ENCODE data around the gene SRP14.
"Not testable (repeated sequence)": the region's sequence is repeated elsewhere in the genome, so short reads cannot be mapped to it uniquely, and the experiment has no call there.

SRP14 gene

DNA sequence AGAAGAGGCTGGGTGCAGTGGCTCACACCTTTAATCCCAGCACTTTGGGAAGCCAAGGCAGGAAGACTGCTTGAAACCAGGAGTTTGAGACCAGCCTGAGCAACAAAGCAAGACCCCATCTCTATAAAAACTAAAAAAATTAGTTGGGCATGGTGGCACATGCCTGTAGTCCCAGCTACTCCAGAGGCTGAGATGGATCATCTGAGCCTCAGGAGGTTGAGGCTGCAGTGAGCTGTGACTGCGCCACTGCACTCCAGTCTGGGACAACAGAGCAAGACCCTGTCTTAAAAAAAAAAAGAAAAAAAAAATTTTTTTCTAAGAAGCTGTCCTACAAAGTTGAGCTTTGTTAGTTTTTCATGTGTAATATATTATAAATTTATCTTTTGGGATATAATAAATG lies 3.8 kb downstream of the SRP14 start:
- H3K36me3 ChIP-seq (ENCODE audit: control insufficient read depth, insufficient read depth, low read length), result peaks cover 70% of the 10 kb centered on the region
- not testable (repeated sequence) for H3K27me3 ChIP-seq (ENCODE audit: control insufficient read depth, insufficient read depth, low read length); H3K27ac ChIP-seq (ENCODE audit: low read depth, low read length); H3K9ac ChIP-seq (ENCODE audit: low read length); H3K4me3 ChIP-seq (ENCODE audit: low read depth, low read length); H3K4me1 ChIP-seq (ENCODE audit: control insufficient read depth, insufficient read depth, low read length); H3K9me3 ChIP-seq (ENCODE audit: control insufficient read depth, insufficient read depth, low read depth, low read length)

DNA sequence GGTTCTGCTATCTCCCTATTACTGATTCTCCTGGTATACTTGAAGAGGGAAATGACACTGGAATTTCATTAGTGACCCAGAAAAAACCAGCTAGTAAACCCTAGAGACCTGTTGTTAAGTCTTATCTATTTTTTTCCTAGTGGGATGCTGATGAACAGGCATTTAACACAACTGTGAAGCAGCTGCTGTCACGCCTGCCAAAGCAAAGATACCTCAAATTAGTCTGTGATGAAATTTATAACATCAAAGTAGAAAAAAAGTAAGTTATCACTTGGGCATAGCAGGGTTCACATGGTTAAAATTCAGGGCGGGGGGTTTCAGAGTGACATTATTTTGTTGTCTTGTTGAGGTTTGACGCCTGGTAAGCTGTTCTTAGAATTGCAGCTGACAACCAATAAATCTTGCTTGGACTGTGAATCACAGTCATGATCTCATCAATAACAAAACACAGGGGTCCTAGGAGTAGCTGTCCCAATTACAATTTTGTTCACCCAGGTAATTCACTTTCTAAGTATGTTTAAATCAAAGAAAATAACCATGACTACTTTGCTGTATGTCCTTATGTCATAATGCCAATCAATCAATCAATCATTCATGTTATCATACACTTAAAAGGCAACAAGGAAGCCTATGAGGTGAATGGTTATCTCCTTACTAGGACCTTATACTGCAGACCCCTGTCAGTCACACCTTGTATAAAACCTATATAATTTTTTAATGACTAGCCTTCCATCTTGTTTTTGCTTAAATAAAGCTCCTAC lies 4.6 kb downstream of the SRP14 start:
- Histone ChIP-seq H3K27ac (ENCODE audit: low read depth, low read length) (no peak overlapping the region), H3K36me3 (ENCODE audit: control insufficient read depth, insufficient read depth, low read length) (peaks cover 78% of the 10 kb centered on the region), H3K9ac (ENCODE audit: low read length) (no peak overlapping the region), H3K9me3 (ENCODE audit: control insufficient read depth, insufficient read depth, low read depth, low read length) (no peaks in the 10 kb centered on the region), H3K27me3 (ENCODE audit: control insufficient read depth, insufficient read depth, low read length) (no peaks in the 10 kb centered on the region), H3K4me3 (ENCODE audit: low read depth, low read length) (no peak overlapping the region), H3K4me1 (ENCODE audit: control insufficient read depth, insufficient read depth, low read length) (no peaks in the 10 kb centered on the region)

DNA sequence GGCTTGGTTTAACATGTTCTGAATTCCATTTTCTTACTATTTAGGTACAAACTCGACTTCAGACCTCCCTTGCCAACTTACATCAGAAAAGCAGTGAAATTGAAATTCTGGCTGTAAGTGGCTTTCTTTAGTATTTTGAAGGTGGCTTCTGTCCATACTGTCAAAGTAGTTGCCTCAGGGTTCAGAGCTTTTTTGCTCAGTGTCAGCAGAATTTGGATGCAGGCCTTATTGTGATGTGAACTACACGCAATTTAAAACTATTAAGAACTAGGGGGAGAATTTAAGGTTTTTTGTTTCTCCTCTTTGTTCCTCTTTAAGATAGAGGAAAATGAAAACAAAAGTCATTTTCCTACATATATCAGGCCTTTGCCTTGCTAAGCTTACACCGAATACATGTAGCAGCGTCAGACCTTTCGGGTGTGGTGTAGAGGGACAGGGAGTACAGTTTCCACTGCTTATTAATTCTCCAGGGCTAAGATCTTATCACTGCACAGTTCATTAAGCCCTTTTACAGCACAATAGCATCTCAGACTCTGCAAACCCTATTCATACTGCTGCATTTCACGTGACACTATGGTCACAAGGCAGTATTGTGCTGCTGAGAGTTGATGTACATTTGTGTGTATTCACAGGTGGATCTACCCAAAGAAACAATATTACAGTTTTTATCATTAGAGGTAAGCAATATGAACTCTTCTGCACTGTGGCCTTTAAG lies 6.7 kb downstream of the SRP14 start:
- peaks cover 92% of the 10 kb centered on the region for H3K36me3 ChIP-seq (ENCODE audit: control insufficient read depth, insufficient read depth, low read length)

DNA sequence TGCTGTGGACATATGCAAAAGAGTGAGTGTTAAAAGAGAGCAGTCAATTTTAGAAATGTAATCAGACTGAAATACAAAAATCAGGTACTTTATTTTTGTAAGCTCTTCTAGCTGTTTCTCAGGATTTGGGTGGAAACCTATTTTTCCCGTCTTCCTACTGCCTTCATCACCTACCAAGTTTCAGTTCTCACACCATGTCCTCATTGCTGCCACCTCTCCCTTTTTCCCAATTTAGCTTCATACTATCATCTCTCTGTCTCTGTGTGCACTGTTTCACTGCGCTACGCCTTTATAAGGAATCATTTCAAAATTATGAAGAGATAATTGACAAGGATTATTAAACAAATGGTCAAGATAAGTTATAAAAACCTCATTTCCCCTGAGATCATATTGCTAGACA lies 7.7 kb downstream of the SRP14 start:
- H3K27ac ChIP-seq (ENCODE audit: low read depth, low read length), result no peak overlapping the region
- H3K4me3 ChIP-seq (ENCODE audit: low read depth, low read length), result no peak overlapping the region
- H3K4me1 ChIP-seq (ENCODE audit: control insufficient read depth, insufficient read depth, low read length), result no peaks in the 10 kb centered on the region
- H3K9ac ChIP-seq (ENCODE audit: low read length), result no peak overlapping the region
- H3K27me3 ChIP-seq (ENCODE audit: control insufficient read depth, insufficient read depth, low read length), result no peaks in the 10 kb centered on the region
- H3K9me3 ChIP-seq (ENCODE audit: control insufficient read depth, insufficient read depth, low read depth, low read length), result no peaks in the 10 kb centered on the region
- H3K36me3 ChIP-seq (ENCODE audit: control insufficient read depth, insufficient read depth, low read length), result peaks cover 93% of the 10 kb centered on the region

More for the DNA sequence above, 6.7 kb downstream of the SRP14 start:
- H3K9me3 ChIP-seq (ENCODE audit: control insufficient read depth, insufficient read depth, low read depth, low read length), result no peaks in the 10 kb centered on the region
- no peaks in the 10 kb centered on the region for H3K4me1 ChIP-seq (ENCODE audit: control insufficient read depth, insufficient read depth, low read length)
- no peak overlapping the region for H3K4me3 ChIP-seq (ENCODE audit: low read depth, low read length)
- no peak overlapping the region for H3K9ac ChIP-seq (ENCODE audit: low read length)
- H3K27ac ChIP-seq (ENCODE audit: low read depth, low read length), result no peak overlapping the region
- no peaks in the 10 kb centered on the region for H3K27me3 ChIP-seq (ENCODE audit: control insufficient read depth, insufficient read depth, low read length)

DNA sequence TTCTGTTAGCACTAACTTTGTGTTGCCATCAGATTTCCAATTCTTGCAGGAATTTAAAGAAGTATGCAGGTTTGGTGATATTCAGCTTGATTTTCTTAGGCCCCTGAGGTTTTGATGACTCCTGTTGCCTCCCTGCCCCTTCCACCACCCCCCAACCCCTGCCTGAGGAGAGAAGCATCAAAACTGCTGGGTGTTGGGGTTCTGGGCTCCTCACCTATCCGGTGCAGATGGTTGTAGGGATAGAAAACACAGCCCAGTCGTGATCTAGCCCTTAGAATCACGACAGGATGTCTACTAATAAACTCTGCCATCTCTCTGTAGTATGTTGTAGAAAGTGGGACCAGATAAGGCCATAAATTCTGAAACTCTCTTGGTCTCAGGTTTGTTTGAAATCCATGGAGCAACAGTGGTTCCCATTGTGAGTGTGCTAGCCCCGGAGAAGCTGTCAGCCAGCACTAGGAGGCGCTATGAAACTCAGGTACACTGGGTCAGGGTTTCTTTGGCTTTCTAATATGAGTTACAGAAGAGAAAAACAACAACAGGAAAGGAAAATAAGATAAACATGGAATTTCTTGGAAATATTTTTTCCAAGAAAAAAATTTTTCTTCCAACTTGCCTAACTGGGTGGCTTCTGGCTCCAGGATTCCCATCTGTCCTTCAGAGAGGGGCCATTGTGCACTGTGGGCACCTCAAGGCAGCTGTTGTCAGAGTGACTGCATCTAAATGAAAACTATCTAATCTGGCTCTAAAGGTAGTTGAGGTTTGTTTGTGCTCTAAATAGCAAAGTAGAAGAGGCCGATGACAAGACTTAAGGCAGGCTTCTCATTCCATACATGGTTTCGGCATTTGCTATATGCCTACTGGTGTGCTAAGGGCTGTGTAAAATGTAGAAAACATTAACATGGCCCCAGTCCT lies 8.7 kb downstream of the SRP14 start:
- H3K4me3 ChIP-seq (ENCODE audit: low read depth, low read length), result no peak overlapping the region
- no peaks in the 10 kb centered on the region for H3K27me3 ChIP-seq (ENCODE audit: control insufficient read depth, insufficient read depth, low read length)
- no peaks in the 10 kb centered on the region for H3K9me3 ChIP-seq (ENCODE audit: control insufficient read depth, insufficient read depth, low read depth, low read length)
- H3K36me3 ChIP-seq (ENCODE audit: control insufficient read depth, insufficient read depth, low read length), result peaks cover 93% of the 10 kb centered on the region
- H3K4me1 ChIP-seq (ENCODE audit: control insufficient read depth, insufficient read depth, low read length), result no peaks in the 10 kb centered on the region
- H3K9ac ChIP-seq (ENCODE audit: low read length), result no peak overlapping the region
- H3K27ac ChIP-seq (ENCODE audit: low read depth, low read length), result no peak overlapping the region

DNA sequence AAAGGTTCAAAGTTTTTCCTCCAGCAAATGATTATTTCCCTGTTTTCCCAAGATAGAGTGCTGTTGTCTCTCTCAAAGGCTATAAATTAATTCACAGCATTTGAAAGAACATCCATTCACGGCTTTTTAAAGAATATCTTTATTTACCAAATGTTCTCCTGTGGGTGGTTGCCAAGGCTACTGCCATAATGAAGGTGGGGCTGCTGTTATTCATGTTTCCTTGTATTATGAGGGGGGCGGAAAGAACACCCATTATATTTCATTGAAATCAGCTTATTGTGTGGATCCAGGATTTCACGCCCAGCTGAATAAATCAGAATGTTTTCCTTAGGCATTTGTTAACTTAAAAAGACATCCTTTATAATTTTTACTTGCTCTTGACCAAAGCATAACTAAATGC lies 10.1 kb downstream of the SRP14 start:
- Histone ChIP-seq H3K36me3 (ENCODE audit: control insufficient read depth, insufficient read depth, low read length) (peaks cover 92% of the 10 kb centered on the region), H3K4me1 (ENCODE audit: control insufficient read depth, insufficient read depth, low read length) (no peaks in the 10 kb centered on the region), H3K27ac (ENCODE audit: low read depth, low read length) (no peak overlapping the region)

DNA sequence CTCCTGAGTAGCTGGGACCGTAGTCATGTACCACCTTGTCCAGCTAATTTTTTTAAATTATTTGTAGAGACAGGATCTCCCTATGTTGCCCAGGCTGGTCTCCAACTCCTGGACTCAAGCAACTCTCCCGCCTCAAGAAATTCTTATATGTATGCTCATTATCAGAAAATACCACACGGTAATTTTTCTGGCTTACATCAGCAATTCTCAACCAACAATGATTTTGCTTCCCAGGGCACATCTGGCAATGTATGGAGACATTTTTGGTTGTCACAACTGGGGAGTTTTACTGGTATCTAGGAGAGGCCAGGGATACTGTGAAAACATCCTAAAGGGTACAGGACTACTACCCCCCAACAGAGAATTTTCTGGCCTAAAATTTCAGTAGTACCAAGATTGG lies 10.8 kb downstream of the SRP14 start:
- H3K36me3 ChIP-seq (ENCODE audit: control insufficient read depth, insufficient read depth, low read length), result peaks cover 94% of the 10 kb centered on the region

More for the DNA sequence above, 10.1 kb downstream of the SRP14 start:
- no peaks in the 10 kb centered on the region for H3K9me3 ChIP-seq (ENCODE audit: control insufficient read depth, insufficient read depth, low read depth, low read length)
- H3K4me3 ChIP-seq (ENCODE audit: low read depth, low read length), result no peak overlapping the region
- no peak overlapping the region for H3K9ac ChIP-seq (ENCODE audit: low read length)
- H3K27me3 ChIP-seq (ENCODE audit: control insufficient read depth, insufficient read depth, low read length), result no peaks in the 10 kb centered on the region

DNA sequence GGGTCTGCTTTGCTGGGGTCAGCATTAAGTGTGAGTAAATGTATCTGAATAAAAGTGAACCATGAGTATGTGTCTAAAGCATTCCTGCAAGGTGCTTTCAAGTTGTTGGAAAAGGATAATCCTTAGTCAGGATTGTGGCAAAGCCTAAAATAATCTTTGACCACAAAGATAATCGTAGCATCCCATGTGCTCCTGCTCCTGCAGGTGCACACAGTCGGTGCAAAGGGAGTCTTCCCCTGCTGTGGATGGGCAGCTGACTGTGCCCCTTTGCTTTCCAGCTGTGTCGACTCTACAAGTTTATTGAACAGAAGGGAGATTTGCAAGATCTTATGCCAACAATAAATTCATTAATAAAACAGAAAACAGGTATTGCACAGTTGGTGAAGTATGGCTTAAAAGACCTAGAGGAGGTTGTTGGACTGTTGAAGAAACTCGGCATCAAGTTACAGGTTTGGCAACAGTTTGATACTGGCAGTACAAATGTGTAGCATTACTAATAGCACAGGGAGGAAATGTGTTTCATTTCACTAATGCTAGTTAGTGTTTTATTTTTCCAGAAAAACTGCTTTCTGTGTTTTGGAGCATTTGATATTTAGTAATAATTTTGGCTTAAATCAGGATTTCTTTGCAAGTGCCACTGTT lies 22.6 kb downstream of the SRP14 start:
- peaks cover 41% of the 10 kb centered on the region for H3K9me3 ChIP-seq (ENCODE audit: control insufficient read depth, insufficient read depth, low read depth, low read length)
- peaks cover 94% of the 10 kb centered on the region for H3K36me3 ChIP-seq (ENCODE audit: control insufficient read depth, insufficient read depth, low read length)
- no peak overlapping the region for H3K4me3 ChIP-seq (ENCODE audit: low read depth, low read length)
- H3K9ac ChIP-seq (ENCODE audit: low read length), result no peak overlapping the region
- no peaks in the 10 kb centered on the region for H3K4me1 ChIP-seq (ENCODE audit: control insufficient read depth, insufficient read depth, low read length)
- H3K27me3 ChIP-seq (ENCODE audit: control insufficient read depth, insufficient read depth, low read length), result no peaks in the 10 kb centered on the region
- no peak overlapping the region for H3K27ac ChIP-seq (ENCODE audit: low read depth, low read length)

More for the DNA sequence above, 10.8 kb downstream of the SRP14 start:
- H3K9ac ChIP-seq (ENCODE audit: low read length), result no peak overlapping the region
- H3K27me3 ChIP-seq (ENCODE audit: control insufficient read depth, insufficient read depth, low read length), result no peaks in the 10 kb centered on the region
- no peaks in the 10 kb centered on the region for H3K9me3 ChIP-seq (ENCODE audit: control insufficient read depth, insufficient read depth, low read depth, low read length)
- H3K4me3 ChIP-seq (ENCODE audit: low read depth, low read length), result no peak overlapping the region
- H3K27ac ChIP-seq (ENCODE audit: low read depth, low read length), result no peak overlapping the region
- H3K4me1 ChIP-seq (ENCODE audit: control insufficient read depth, insufficient read depth, low read length), result no peaks in the 10 kb centered on the region

DNA sequence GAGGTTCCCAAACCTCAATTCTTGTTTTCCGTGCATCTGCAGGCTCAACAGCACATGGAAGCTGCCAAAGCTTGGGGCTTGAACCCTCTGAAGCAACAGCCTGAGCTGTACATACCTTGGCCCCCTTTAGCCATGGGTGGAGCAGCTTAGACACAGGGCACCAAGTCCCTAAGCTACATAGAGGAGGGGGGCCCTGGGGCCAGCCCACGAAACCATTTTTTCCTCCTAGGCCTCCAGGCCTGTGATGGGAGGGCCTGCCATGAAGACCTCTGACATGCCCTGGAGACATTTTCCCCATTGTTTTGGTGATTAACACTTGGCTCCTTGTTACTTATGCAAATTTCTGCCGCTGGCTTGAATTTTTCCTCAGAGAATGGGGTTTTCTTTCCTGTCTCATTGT lies 24.6 kb downstream of the SRP14 start:
- Histone ChIP-seq H3K4me3 (ENCODE audit: low read depth, low read length) (no peak overlapping the region), H3K27ac (ENCODE audit: low read depth, low read length) (no peak overlapping the region), H3K4me1 (ENCODE audit: control insufficient read depth, insufficient read depth, low read length) (no peaks in the 10 kb centered on the region), H3K27me3 (ENCODE audit: control insufficient read depth, insufficient read depth, low read length) (no peaks in the 10 kb centered on the region), H3K9ac (ENCODE audit: low read length) (no peak overlapping the region), H3K36me3 (ENCODE audit: control insufficient read depth, insufficient read depth, low read length) (peaks cover 93% of the 10 kb centered on the region), H3K9me3 (ENCODE audit: control insufficient read depth, insufficient read depth, low read depth, low read length) (peaks cover 41% of the 10 kb centered on the region)

DNA sequence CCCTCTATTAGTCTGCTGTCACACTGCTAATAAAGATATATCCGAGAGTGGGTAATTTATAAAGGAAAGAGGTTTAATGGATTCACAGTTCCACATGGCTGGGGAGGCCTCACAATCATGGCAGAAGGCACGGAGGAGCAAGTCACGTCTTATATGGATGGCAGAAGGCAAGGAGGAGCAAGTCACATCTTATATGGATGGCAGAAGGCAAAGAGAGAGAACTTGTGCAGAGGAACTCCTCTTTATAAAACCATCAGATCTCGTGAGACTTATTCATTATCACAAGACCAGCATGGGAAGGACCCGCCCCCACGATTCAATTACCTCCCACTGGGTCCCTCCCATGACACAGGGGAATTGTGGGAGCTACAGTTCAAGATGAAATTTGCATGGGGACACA lies 25.6 kb downstream of the SRP14 start:
- not testable (repeated sequence) for H3K27ac ChIP-seq (ENCODE audit: low read depth, low read length); H3K27me3 ChIP-seq (ENCODE audit: control insufficient read depth, insufficient read depth, low read length); H3K9ac ChIP-seq (ENCODE audit: low read length); H3K4me1 ChIP-seq (ENCODE audit: control insufficient read depth, insufficient read depth, low read length); H3K4me3 ChIP-seq (ENCODE audit: low read depth, low read length)
- H3K9me3 ChIP-seq (ENCODE audit: control insufficient read depth, insufficient read depth, low read depth, low read length), result peaks cover 41% of the 10 kb centered on the region
- peaks cover 94% of the 10 kb centered on the region for H3K36me3 ChIP-seq (ENCODE audit: control insufficient read depth, insufficient read depth, low read length)
